Right lung (tissue), 10 donors: ENCODE results near the gene ZNF23. TPM values are rescaled to one million over a fixed set of nuclear protein-coding genes. Genes with fewer than 3 reads are reported as not detected.
"Not testable (repeated sequence)": the region's sequence is repeated elsewhere in the genome, so short reads cannot be mapped to it uniquely, and the experiment has no call there.

Experiments
- DNase-seq, 2 donors: peaks; one replicate each; pipeline ENCODE4 v3.0.0-alpha.2; 2013
- long read RNA-seq, 8 donors: transcript quantifications; one replicate each; lab custom pipeline, GENCODE V29; 2026
- polyA plus RNA-seq, 5 donors: library from polyadenylated mRNA; unstranded; fragments of 120-200 nt; gene quantifications; one replicate each; pipeline versions ENCODE4 v1.2.1 to v1.2.3, GENCODE V29; 2013; ENCODE audit warnings: inconsistent platforms in 1 of 5, low replicate concordance in 1 of 5; ENCODE audit not compliant: insufficient read length in 5 of 5, insufficient read depth in 1 of 5

ZNF23 gene
- 10 to 100 TPM; 15.4 to 21.3 (median 18.5) TPM for polyA plus RNA-seq
- long read RNA-seq, donor 1, full-length matches to known transcripts: 5 of 5 reads
- long read RNA-seq, donor 1, partial matches to known transcripts: 0 of 5 reads
- long read RNA-seq, donor 1, other reads (novel, unspliced or antisense): 0 of 5 reads
- long read RNA-seq, donor 2, full-length matches to known transcripts: 4 of 4 reads
- long read RNA-seq, donor 2, partial matches to known transcripts: 0 of 4 reads
- long read RNA-seq, donor 2, other reads (novel, unspliced or antisense): 0 of 4 reads
- long read RNA-seq, donor 3, full-length matches to known transcripts: 11 of 11 reads
- long read RNA-seq, donor 3, partial matches to known transcripts: 0 of 11 reads
- long read RNA-seq, donor 3, other reads (novel, unspliced or antisense): 0 of 11 reads
- long read RNA-seq, donor 4, full-length matches to known transcripts: 9 of 9 reads
- long read RNA-seq, donor 4, partial matches to known transcripts: 0 of 9 reads
- long read RNA-seq, donor 4, other reads (novel, unspliced or antisense): 0 of 9 reads
- long read RNA-seq, donor 5, full-length matches to known transcripts: 8 of 8 reads
- long read RNA-seq, donor 5, partial matches to known transcripts: 0 of 8 reads
- long read RNA-seq, donor 5, other reads (novel, unspliced or antisense): 0 of 8 reads
- long read RNA-seq, donor 6, full-length matches to known transcripts: 11 of 11 reads
- long read RNA-seq, donor 6, partial matches to known transcripts: 0 of 11 reads
- long read RNA-seq, donor 6, other reads (novel, unspliced or antisense): 0 of 11 reads
- long read RNA-seq, donor 7, full-length matches to known transcripts: 3 of 3 reads
- long read RNA-seq, donor 7, partial matches to known transcripts: 0 of 3 reads
- long read RNA-seq, donor 7, other reads (novel, unspliced or antisense): 0 of 3 reads
- long read RNA-seq, donor 8, full-length matches to known transcripts: 6 of 6 reads
- long read RNA-seq, donor 8, partial matches to known transcripts: 0 of 6 reads
- long read RNA-seq, donor 8, other reads (novel, unspliced or antisense): 0 of 6 reads

DNA sequence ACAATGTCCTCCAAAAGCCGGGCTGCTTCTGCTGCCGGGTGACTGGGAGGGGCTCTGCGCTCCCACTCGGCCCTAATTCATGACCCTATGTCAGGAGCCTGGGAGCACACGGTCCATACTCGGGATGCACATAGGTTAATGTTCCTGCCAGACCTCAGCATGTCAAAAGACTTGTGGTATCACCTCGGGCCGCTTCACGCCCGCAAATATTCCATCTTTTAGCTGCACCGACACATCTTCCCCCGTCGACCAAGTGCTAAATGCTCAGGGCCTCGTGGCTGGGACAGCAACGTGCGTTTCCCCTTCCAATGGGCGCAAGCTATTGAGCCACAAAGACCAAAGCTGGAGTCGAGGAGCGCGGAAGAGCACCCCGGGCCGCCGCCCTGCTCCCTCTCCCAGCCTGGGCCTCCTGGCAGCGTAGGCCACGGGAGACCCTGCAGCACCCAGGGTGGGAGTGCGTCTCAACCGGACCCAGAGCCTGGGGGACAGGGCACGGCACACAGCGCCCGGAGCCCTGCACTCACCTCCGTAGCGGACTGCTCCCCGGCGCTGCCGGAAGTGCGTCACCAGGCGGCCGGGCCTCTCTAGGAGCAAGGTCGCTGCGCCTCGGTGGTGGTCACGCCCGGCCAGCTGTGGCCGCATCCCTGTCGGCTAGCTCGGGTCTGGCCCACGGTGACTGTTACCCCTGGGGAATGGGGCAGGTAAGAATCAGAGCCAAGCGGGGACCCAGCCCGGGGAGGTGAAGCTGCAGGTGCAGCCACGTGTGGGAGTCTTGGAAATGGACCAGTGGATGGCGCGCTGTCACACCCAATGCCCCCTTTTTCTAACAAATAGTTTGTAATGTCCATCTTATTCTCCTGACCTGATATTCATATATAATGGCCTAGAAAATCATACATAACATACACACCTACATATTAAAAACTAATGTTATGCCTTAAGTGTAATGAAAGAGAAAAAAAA lies at the start of gene ZNF23:
Gene ZNF23 (minus strand): TSS at position 562 of the 963 bp plus-strand sequence. CDS start 5,451 bp downstream, outside the sequence.
- DNase-seq: peak; percentile 81 to 82

DNA sequence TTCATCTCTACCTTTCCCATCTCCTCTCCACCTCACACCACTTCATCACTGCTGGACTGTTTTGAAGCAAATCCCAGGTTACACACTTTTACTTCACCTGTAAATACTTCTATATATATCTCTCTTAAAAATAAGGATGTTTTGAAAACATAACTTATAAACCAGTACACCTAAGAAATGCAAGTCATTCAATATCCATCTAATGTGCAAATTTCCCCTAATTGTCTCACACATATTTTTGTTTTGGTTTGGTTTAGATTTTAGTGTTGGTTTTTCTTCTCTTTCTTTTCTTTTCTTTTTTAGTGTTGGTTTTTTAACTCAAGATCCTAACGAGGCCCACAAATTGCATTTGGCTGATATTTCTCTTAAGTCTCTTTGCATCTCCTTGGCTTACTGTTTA lies 45.0 kb upstream of the ZNF23 start:
- no peak for DNase-seq

DNA sequence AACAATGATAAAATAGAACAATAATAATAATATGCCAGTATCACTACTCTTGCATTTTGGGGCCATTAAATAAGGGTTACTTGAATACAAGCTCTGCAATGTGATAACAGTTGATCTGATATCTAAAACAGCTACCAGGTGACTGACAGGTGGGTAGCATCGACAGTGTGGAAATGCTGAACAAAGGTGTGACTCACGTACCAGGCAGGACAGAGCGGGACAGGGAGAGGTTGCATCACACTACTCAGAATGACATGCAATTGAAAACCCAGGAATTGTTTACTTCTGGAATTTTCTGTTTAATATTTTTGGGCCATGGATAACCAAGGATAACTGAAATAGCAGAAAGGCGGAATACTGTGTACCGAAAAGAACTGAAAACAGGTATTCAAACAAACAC lies 42.9 kb upstream of the ZNF23 start:
- DNase-seq: no peak

DNA sequence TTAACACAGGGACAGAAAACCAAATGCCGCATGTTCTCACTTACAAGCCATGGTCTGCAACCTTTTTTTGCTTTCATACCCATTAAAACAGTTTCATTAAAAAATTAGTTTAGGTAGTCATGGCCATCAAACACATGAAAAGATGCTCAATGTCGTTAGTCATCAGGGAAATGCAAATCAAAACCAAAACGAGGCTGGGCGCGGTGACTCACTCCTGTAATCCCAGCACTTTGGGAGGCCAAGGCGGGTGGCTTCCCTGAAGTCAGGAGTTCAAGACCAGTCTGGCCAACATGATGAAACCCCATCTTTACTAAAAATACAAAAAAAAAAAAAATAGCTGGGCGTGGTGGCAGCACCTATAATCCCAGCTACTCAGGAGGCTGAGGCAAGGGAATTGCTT lies 42.0 kb upstream of the ZNF23 start:
- not testable (repeated sequence) for DNase-seq

DNA sequence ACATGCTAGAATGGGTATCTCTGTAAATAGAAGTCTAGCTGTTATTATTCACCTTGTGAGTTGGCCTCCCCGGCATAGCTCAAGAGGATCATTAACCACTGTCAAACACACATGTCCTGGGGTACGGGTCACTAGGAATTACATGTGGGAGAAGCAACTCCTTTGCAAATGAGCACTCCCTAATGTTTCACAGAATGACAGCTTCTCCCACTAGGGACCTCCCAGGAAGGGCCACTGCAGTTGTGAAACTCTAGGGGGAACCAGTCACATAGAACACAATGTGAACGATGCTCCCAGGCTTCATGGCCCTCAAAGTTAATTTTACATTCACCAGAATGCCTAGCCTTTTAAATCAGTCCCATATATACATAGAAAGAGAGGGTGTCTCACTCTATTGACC lies 39.5 kb upstream of the ZNF23 start:
- no peak for DNase-seq

DNA sequence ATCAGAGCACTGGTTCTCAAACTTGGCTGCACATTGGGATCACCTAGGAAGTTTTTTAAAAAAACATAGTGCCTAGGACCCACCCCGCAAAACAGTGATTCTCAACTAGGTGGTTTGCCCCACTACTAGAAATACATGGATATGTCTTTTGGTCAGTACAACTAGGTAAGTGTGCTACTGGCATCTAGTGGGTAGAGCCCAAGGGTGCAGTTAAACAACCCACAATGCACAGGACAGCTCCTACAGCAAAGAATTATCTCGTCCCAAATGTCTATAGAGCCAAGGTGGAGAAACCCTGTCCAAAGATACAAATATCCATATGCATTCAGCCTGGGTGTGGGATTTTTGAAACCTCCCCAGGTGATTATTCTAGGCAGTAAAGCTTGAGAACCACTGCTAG lies 38.9 kb upstream of the ZNF23 start:
- DNase-seq: no peak

DNA sequence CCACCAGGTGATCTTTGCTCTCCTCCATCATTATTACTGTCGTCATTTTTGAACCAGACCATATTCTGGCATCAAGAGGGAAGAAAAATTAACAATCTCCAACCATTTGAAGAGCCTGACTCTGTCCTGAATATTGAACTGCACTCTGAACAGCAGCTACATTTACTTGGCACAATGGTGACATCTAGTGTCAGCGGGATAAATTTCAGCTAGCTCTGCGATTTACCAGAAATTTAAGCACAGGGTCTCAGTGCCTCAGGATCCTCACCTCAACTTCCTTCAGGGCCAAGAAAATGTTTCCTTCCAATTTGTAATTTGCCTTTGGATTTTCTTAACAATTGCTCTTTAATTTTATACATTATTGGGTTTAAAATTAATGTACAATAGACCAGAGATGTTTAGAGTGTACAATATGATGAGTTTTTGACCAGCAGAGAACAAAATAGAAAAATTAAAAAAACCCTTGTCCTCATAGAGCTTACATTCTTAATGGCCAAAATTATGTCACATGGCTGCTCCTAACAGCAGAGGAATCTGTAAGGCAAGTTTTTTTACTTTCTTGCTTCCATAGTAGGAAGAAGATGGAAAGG lies 37.8 kb upstream of the ZNF23 start:
- peak; percentile 16 to 50 for DNase-seq

DNA sequence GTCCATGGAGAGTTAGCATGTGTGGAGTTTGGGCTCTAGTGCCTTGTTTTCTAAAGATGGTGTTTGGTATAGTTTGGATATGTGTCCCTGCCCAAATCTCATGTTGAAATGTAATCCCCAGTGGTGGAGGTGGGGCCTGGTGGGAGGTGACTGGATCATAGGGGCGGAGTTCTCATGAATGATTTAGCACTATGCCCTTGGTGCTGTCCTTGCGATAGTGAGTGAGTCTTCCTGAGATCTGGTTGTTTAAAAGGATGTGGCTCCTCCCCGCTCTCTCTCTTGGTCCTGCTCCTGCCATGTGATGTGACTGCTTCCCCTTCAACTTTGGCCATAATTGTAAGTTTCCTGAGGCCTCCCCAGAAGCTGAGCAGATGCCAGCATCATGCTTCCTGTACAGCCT lies 36.0 kb upstream of the ZNF23 start:
- DNase-seq: no peak

DNA sequence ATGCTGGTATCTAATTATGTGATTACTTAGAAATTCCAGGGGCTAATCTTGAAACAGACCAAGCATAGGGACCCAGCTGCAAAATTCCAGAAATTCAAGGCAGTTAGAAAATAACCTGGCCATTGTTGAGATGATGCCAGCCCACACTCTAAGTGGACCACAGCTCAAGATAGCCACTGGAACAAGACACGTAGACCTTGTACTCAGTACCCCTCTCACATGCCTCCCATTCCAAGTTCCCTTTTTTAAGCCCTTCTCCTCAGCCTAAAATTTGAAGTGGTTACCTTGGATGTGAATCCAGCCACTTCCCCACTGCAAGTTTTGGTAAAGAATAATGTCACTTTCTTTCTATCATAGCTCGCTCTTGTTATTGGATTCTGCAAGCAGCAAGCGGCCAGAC lies 31.2 kb upstream of the ZNF23 start:
- DNase-seq: no peak

DNA sequence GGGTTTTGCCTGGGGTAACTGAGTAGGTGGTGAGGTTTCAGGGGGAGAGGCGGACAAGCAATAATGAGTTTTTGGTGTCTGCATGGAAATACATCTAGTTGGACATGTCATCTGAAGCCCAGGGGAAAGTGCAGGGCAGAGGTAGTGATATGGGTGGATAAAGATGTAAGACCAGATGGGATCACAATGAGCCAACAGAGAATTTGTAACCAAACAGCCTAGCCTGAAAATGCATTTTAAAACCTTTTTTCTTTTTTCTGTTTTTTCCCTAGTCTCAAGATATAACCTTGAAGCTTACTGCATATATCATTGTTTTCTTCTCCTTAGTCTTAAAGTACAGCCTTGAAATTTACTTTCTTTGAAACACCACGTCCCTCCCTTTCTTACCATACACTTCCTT lies 30.7 kb upstream of the ZNF23 start:
- DNase-seq: no peak

DNA sequence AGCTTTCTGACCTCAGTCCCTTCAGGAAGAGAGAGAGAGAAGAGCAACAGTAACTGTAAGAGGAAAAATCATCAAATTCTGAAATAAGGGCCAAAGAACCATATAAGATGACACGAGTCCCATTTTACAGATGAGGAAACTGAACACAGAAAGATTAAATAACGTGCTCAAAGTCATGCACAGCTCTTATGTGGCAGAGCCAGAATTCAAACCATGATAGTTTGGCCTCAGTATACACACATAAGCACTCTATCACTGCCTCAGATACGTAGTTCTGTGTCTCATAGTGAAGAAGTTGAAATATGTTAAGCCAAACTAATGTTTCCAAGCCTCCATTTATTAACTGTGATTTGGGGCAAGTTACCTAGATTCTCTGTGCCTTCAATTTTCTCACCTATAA lies 29.0 kb upstream of the ZNF23 start:
- DNase-seq: no peak

DNA sequence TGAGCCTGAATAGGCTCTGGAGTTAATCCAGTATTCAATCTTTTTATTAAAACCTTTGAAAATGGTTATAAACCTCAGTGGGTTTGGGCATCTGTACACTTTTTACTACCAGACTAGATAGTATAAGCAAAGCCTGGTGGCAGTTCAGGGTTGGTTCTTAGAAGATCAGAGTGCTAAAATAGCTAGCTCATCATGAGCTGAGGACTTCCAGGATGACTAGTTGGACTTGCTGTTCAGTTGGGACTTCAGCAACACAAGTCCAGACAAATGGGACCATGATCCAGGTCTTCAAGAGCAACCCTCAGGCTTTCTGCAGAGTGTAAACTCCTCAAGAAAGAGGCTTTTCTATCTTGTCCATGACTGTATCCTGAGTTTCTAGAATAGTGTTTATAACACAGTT lies 28.3 kb upstream of the ZNF23 start:
- DNase-seq: no peak

DNA sequence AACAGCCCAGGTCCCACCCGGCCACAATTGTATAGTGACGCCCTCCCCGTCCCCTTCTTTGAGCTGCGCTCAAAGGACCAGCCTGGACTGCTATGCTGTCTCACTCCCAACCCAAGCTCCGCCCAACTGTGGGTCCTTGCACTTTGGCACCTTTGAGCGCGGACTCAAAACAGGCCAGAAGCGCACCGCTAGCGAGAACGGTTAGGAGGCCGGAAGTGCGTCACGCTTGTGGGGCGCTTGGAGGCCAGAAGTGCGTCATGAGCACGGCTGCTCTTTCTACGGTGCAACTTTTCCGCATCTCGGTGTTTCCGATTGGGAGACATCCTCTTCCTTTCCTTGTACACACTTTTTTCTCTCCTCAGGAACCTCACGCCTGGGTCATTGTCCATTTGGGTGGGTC lies 27.1 kb upstream of the ZNF23 start, which contains the start of gene ZNF19:
Gene ZNF19 (minus strand): TSS at position 203 of the 400 bp plus-strand sequence. CDS start 7,210 bp downstream, outside the sequence.
- DNase-seq: no peak

DNA sequence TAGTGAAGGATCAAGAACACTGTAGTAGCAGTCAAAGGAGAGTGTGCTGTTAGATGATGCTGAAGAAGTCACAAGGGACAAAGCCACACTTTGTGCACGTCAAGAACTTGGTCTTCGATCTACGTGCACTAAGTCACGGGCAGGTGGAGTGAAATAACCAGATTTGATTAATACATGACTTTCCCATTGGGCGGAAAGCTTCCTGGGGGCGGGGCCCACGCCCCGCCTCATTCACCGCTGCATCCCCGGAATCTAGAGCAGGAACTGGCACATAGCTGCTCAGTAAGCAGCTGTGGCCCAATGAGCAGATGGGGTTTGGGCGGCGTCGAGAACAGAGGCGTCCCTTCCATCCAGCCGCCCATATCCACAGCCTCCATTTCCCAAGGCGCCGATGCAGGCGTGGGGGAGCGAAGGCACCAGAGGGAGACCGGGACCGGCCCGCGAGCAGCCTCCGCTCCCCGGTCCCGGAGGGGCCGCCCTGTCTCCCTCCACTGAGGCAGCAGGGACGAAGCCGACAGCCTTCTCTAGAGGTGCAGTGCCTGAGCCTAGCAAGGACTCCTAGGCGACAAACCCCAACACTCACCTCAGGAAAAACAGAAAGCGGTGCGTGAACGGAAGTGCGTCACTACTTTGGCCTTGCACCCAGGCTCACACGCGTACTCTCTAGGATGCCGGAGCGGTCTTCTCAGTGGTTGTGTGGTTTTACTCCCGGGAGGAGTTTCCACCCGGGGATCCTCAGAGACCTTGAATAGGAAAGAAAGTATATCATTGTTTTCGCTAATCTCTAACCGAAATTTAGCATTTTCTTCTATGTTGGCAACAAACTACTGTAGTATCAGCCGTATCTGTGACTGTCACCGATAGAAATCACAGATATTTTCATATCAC lies 22.2 kb upstream of the ZNF23 start:
- DNase-seq: peak; percentile 89 to 91

DNA sequence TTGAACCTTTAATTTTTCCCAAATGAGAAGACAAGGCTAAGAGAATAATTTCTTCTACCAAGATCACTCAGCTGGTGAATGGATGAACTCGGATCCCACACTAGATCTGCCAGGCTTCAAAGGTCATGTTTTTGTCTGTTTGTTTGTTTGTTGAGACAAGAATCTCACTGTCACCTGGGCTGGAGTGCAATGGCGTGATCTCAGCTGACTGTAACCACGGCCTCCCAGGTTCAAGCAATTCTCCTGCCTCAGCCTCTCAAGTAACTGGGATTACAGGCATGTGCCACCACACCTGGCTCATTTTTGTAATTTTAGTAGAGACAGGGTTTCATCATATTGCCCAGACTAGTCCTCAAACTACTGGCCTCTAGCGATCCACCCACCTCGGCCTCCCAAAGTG lies 20.5 kb upstream of the ZNF23 start:
- no peak for DNase-seq

DNA sequence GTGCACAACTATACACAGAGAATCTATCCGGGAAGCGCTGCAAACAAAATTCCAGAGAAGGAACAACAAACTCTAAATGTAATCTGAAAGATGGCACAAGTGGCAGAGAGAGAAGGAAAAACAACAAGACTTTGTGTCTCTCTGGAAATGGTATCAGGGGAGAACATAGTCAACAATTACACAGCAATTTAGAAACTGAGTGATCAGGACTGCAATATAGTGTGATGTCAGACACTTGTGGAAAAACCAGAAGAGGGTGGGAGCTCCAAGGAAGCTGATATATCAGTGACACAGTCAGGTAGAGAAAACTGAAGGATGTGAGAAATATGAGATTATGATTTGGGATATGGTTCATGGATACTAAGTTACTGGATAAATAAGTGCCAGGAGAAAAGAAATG lies 18.9 kb upstream of the ZNF23 start:
- no peak for DNase-seq

DNA sequence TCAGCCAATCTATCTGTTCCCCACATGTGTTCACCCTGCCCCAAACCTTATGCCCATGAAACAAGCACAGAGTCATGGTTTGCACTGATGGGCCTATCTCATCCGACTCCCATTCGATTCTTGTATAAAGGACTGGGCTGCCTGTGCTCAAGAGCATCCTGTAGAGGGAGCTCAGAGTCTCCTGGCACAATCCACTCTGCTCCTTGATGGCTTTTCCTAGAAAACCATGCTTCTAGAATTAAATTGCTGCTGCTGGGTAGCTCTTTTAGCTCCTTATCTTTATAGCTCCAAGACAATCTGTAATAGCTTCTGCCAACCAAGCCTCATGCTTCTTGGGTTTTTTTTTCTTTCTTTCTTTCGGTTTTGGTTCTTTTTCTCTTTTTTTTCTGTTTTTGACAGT lies 17.4 kb upstream of the ZNF23 start:
- no peak for DNase-seq

DNA sequence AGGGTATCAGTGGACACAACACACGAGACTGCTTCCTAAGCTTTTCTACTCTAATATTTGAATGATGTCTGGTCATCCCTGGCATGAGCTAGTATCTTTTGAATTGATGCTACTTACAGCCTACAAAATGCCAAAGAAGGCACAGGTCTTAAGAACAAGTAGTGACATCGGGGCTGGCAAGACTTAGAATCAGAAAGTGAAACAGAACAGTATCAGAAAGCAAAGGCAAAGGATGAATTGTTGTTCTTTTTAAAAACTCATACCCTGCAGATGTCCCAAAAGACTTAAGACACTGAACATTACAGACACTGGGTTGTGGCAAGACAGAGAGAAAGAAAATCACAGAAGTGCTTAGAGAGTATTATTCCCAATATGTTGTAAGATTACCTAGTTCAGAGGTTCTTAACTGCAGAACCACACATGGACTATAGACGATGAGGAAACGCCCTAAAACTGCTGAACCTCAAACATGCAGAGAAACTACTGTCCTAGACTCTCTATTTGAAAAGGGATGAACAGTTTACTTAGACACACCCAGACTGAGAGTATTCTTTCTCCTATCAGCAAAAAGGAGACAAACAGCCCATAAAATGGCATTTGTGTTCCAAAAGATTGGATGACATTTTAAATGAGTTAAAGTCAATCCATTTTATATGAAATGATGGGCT lies 14.5 kb upstream of the ZNF23 start:
- no peak for DNase-seq

DNA sequence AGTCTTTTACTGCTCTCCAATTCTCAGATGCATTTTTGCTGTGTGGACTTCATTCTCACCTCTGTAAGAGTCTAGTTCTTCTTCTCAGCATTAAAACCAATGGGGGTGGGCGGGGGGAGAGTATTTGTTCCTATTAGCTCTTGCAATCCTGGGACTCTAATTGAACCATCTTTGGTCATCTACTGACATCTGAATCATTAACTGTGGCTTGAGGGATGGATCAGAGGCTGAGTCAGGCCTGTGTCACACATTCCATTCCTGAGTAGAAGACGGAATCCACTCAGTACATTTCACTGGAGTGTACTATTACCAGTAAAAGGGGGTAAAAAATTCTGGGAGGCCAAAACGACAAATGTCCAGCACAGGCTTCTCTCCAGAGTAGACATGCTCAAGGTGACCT lies 12.8 kb upstream of the ZNF23 start:
- no peak for DNase-seq
